HepG2 (cell line): Measurements from ENCODE around the gene POU2AF2. TPM values are rescaled to one million over a fixed set of nuclear protein-coding genes. Genes with fewer than 3 reads are reported as not detected.

Experiments
- ATAC-seq: fragments of 200-7000 bp; cut with Tn5 transposase; 3 replicates; pipeline ENCODE4 v1.9.1; 2020; ENCODE audit warnings: mild to moderate bottlenecking, moderate library complexity
- BruUV-seq: library from RNA; stranded (reverse); fragments of 400-500 nt; replicated peaks from 2 replicates; lab custom pipeline; 2021; lab: Mats Ljungman, UMichigan
- CTCF ChIA-PET: fragments of 300-600 bp; formaldehyde crosslinking; extraction: SDS; loops from one replicate; lab custom pipeline; 2021; ENCODE audit warnings: low total read pairs, inconsistent platforms, low intra/inter-chr PET ratio; lab: Yijun Ruan, JAX
- POLR2A ChIA-PET: fragments of 350-600 bp; sonication (Branson Sonifier 250); formaldehyde crosslinking; loops from one replicate; lab custom pipeline; 2020; ENCODE audit warnings: antibody characterized with exemption, inconsistent platforms; lab: Yijun Ruan, JAX
- DNase-seq: peaks from one replicate; pipeline ENCODE4 v3.0.0-alpha.2; 2015; ENCODE audit warnings: low spot score
- FAIRE-seq: peaks from 3 replicates; lab custom pipeline; 2011; peaks lifted over from hg19 to GRCh38; lab: Jason Lieb, UNC
- H2AFZ ChIP-seq: one replicate; pipeline ENCODE4 v1.6.1; 2011; ENCODE audit warnings: low read length, inconsistent platforms
- H3K27ac ChIP-seq: fragments of 300-600 bp; 3 replicates; pipeline ENCODE4 v1.8.0; 2011; ENCODE audit warnings: mixed run types, mild to moderate bottlenecking, mixed read lengths, low read length, inconsistent platforms; ENCODE audit not compliant: insufficient read depth; ENCODE audit errors: extremely low read length
- H3K27me3 ChIP-seq, 2 experiments: fragments of 200-600 bp in 1 of 2; 2 replicates in 1 of 2; 3 replicates in 1 of 2; pipeline versions ENCODE4 v1.6.0 to v1.8.0; 2011; ENCODE audit warnings: low read length in 2 of 2, mild to moderate bottlenecking in 2 of 2, moderate library complexity in 2 of 2, inconsistent platforms in 1 of 2; ENCODE audit not compliant: insufficient read depth in 2 of 2, control insufficient read depth in 1 of 2
- H3K36me3 ChIP-seq, 2 experiments: fragments of 200-600 bp in 1 of 2; replicated peaks in 1 of 2; 2 replicates in 1 of 2; 3 replicates in 1 of 2; pipeline versions ENCODE4 v1.5.1 to v1.8.0; 2011; ENCODE audit warnings: low read length in 2 of 2, inconsistent platforms in 1 of 2; ENCODE audit not compliant: insufficient read depth in 2 of 2, control insufficient read depth in 1 of 2
- H3K4me1 ChIP-seq: 2 replicates; pipeline ENCODE4 v1.5.1; 2012; ENCODE audit warnings: low read length, inconsistent platforms; ENCODE audit not compliant: insufficient read depth
- H3K4me2 ChIP-seq: 2 replicates; pipeline ENCODE4 v1.6.0; 2011; ENCODE audit warnings: low read depth, low read length, inconsistent platforms
- H3K4me3 ChIP-seq, 3 experiments: fragments of 200-600 bp in 1 of 3; sonication (generic), shearing (Covaris generic) in 1 of 3; replicated peaks in 1 of 3; 2 replicates each; pipeline ENCODE4 v1.5.1; 2011 to 2016; ENCODE audit warnings: low read length in 3 of 3, inconsistent platforms in 2 of 3, low read depth in 2 of 3, mild to moderate bottlenecking in 2 of 3, control low read depth in 1 of 3, mixed read lengths in 1 of 3; ENCODE audit not compliant: insufficient read depth in 1 of 3
- H3K79me2 ChIP-seq: one replicate; pipeline ENCODE4 v1.6.1; 2011; ENCODE audit warnings: low read length, inconsistent platforms; ENCODE audit not compliant: insufficient read depth
- H3K9ac ChIP-seq: 2 replicates; pipeline ENCODE4 v1.6.0; 2011; ENCODE audit warnings: mild to moderate bottlenecking, low read depth, low read length, inconsistent platforms; ENCODE audit not compliant: insufficient read depth
- H3K9me3 ChIP-seq: 2 replicates; pipeline ENCODE4 v1.5.1; 2012; ENCODE audit warnings: mild to moderate bottlenecking, low read length
- H4K20me1 ChIP-seq: 2 replicates; pipeline ENCODE4 v1.6.0; 2011; ENCODE audit warnings: inconsistent platforms, mild to moderate bottlenecking, low read length, moderate library complexity; ENCODE audit not compliant: insufficient read depth
- BCL6 ChIP-seq: IDR thresholded peaks from 2 replicates; pipeline ENCODE4 v1.6.1; 2016; ENCODE audit warnings: missing genetic modification reagents, missing compliant biosample characterization
- HDAC6 ChIP-seq: fragments of 200-600 bp; sonication (generic); IDR thresholded peaks from 2 replicates; pipeline ENCODE4 v1.7.0; 2017; ENCODE audit warnings: mild to moderate bottlenecking, antibody characterized with exemption, low read length, low read depth
- HNF4G ChIP-seq, 2 experiments: sonication (generic) in 1 of 2; formaldehyde crosslinking in 1 of 2; IDR thresholded peaks; 2 replicates each; pipeline versions ENCODE4 v1.4.0 to v1.6.1; 2011 to 2020; ENCODE audit warnings: borderline replicate concordance in 2 of 2, low read depth in 2 of 2, mild to moderate bottlenecking in 2 of 2, low read length in 1 of 2, missing genetic modification reagents in 1 of 2, moderate library complexity in 1 of 2
- POLR2AphosphoS5 ChIP-seq: IDR thresholded peaks from 2 replicates; pipeline ENCODE4 v1.6.1; 2012; ENCODE audit warnings: low read depth, low read length
- RXRB ChIP-seq: IDR thresholded peaks from 2 replicates; pipeline ENCODE4 v1.6.1; 2016; ENCODE audit warnings: borderline replicate concordance, missing genetic modification reagents, missing compliant biosample characterization
- SRY ChIP-seq: sonication (generic); formaldehyde crosslinking; IDR thresholded peaks from 2 replicates; pipeline ENCODE4 v1.8.0; 2022; ENCODE audit warnings: mild to moderate bottlenecking, missing genetic modification reagents
- TBP ChIP-seq: sonication (generic); formaldehyde crosslinking; IDR thresholded peaks from 2 replicates; pipeline ENCODE4 v1.5.0; 2020; ENCODE audit warnings: missing genetic modification reagents
- ZNF143 ChIP-seq: sonication (generic); formaldehyde crosslinking; IDR thresholded peaks from 2 replicates; pipeline ENCODE4 v1.4.0; 2020; ENCODE audit warnings: missing genetic modification reagents
- ZNF337 ChIP-seq: sonication (generic); formaldehyde crosslinking; IDR thresholded peaks from 2 replicates; pipeline ENCODE4 v1.5.1; 2020; ENCODE audit warnings: missing genetic modification reagents, low read depth, mild to moderate bottlenecking, borderline replicate concordance
- ZNF501 ChIP-seq: sonication (generic); formaldehyde crosslinking; IDR thresholded peaks from 2 replicates; pipeline ENCODE4 v1.5.1; 2020; ENCODE audit warnings: mild to moderate bottlenecking, moderate library complexity, missing genetic modification reagents
- ZNF772 ChIP-seq: sonication (generic); formaldehyde crosslinking; IDR thresholded peaks from 2 replicates; pipeline ENCODE4 v1.5.0; 2020; ENCODE audit warnings: mild to moderate bottlenecking, missing genetic modification reagents
- WGBS: methylation state at CpG from one replicate; pipeline ENCODE4 v1.1.6; 2017; ENCODE audit warnings: low lambda C conversion rate; 5-methylcytosine and 5-hydroxymethylcytosine counted together
- in situ Hi-C: cut with HindIII; loops from 2 replicates; pipeline ENCODE4 v1.10.0; 2017; ENCODE audit warnings: low pct_unique_long_range_greater_than_20kb; ENCODE audit not compliant: extremely low pct_ligation_motif_present
- intact Hi-C: fragments of 100-400 bp; cut with micrococcal nuclease; formaldehyde crosslinking; loops from one replicate; pipeline ENCODE4 v1.10.0; 2022; ENCODE audit not compliant: unreplicated experiment
- polyA plus RNA-seq, 8 experiments: library from polyadenylated mRNA; depleted of rRNA in 3 of 8; stranded (reverse) in 7 of 8; unstranded in 1 of 8; fragments of >200 nt; fragmentation: Illumina TruSeq in 4 of 8; extraction: Trizol in 4 of 8; gene quantifications; 2 replicates each; pipeline versions ENCODE4 v1.2.1 to v1.2.3, GENCODE V29; 2011 to 2016; ENCODE audit warnings: low read depth in 4 of 8, missing spikeins in 1 of 8, mixed read lengths in 1 of 8; ENCODE audit not compliant: insufficient read depth in 1 of 8
- total RNA-seq, 5 experiments: library from RNA; depleted of rRNA; stranded (reverse); fragments of >200 nt; fragmentation: Illumina TruSeq; extraction: Trizol; gene quantifications; 2 replicates each; pipeline ENCODE4 v1.2.3, GENCODE V29; 2016; ENCODE audit warnings: low read depth in 1 of 5
- TF ChIP-seq, protein P1 (sequence below): sonication (generic); formaldehyde crosslinking; IDR thresholded peaks from 2 replicates; pipeline ENCODE4 v1.5.0; 2020; ENCODE audit warnings: mild to moderate bottlenecking, missing genetic modification reagents
- TF ChIP-seq, protein P2 (sequence below): sonication (generic); formaldehyde crosslinking; IDR thresholded peaks from 2 replicates; pipeline ENCODE4 v1.5.0; 2020; ENCODE audit warnings: missing genetic modification reagents
- TF ChIP-seq, protein P3 (sequence below): sonication (generic); formaldehyde crosslinking; IDR thresholded peaks from 2 replicates; pipeline ENCODE4 v1.4.0; 2020; ENCODE audit warnings: missing genetic modification reagents, borderline replicate concordance

Gene POU2AF2
- total and polyA plus RNA-seq, 2 of the 13 experiments (the other 11 are each of a cell fraction or from before 2014, with no cell fraction given), result 0.11 TPM; not detected in 1

DNA sequence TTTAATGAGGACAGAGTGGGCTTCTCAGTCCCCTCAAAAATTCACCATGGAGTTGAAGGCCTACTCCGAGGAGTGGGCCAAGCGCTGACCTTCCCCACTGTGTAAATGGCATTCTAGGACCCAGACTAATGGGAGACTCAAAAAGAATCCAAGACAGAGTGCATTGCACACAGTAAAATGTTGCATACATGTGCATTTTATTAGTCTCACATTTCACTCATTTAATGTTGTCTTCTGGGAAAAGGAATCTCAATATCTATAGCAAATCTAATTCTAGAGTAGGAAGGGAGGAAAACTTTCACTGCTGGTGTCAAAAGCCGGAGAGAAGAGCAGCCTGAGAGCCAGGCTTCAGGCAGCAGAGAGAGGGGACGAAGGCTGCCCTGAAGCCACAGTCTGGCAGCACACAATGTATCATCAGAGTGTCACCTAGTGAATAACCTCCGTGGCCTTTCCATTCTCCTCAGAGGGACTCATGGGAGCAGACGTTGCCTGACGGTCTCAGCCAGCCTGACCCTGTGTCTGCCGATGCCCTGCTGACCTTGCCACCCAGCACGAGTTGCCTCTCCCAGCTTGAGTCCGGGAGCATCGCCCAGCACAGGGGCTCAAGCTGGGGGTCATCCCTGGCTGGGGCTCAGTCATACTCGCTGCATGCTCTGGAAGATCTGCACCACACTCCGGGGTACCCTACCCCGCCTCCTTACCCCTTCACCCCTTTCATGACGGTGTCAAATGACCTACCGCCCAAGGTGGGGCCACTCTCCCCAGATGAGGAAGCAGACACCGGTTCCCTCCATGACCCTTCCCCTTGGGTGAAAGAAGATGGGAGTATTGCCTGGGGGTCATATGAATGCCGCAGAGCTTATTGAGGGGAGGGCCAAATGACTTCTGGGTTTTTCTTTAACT is 39.9 kb downstream of the POU2AF2 start:
- H3K4me3 ChIP-seq, result peak overlapping the region in 1 of 3 experiments; percentile 59; a peak in 2 of 6 replicates
- ATAC-seq (peak; percentile 84), FAIRE-seq (peak; percentile 67), DNase-seq (peak; percentile 25)
- CTCF ChIA-PET, result interaction anchor here (4.7 to 5.8 kb wide), 2 partner anchors 138 to 161 kb away, joined by 36 to 108 read pairs; no protein-coding TSS in a partner anchor
- peak overlapping the region; percentile 41 for H3K27ac ChIP-seq
- POLR2A ChIA-PET, result interaction anchor here (2.5 to 2.8 kb wide), 2 partner anchors 14 to 138 kb away, joined by 8 to 9 read pairs; partner anchors contain the start of gene POU2AF3
- peaks cover 76% of the 10 kb centered on the region for H3K4me1 ChIP-seq
- no TSS peak for BruUV-seq
- H2AFZ ChIP-seq, result peak overlapping the region; percentile 31
- peak overlapping the region; percentile 64 for H3K4me2 ChIP-seq
- H3K9me3 ChIP-seq, result no peaks in the 10 kb centered on the region
- in situ Hi-C loops (no loop called here), intact Hi-C loops (loop anchor here (1.0 kb wide), 1 partner anchor 75 kb away; no protein-coding TSS in a partner anchor)
- no peaks in the 10 kb centered on the region for H3K27me3 ChIP-seq
- peak overlapping the region; percentile 25 for H3K9ac ChIP-seq
- 49% methylated on average over 10 of the region's 18 CpGs for WGBS
- no peaks in the 10 kb centered on the region for H4K20me1 ChIP-seq
- no peaks in the 10 kb centered on the region for H3K79me2 ChIP-seq
- no peaks in the 10 kb centered on the region for H3K36me3 ChIP-seq
- TF ChIP-seq, protein P1, sequence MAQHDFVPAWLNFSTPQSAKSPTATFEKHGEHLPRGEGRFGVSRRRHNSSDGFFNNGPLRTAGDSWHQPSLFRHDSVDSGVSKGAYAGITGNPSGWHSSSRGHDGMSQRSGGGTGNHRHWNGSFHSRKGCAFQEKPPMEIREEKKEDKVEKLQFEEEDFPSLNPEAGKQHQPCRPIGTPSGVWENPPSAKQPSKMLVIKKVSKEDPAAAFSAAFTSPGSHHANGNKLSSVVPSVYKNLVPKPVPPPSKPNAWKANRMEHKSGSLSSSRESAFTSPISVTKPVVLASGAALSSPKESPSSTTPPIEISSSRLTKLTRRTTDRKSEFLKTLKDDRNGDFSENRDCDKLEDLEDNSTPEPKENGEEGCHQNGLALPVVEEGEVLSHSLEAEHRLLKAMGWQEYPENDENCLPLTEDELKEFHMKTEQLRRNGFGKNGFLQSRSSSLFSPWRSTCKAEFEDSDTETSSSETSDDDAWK, result no peak
- peak; percentile 24; the same call in 1 of the 2 replicates for TF ChIP-seq BCL6 (CRISPR knock-in tag)
- 0 out of 2 replicates have a peak, but pooled peaks have one; percentile 21 for TF ChIP-seq HNF4G (IDR thresholded peaks at IDR 0.05; ENCODE audit: borderline replicate concordance, low read depth, low read length)
- no peak for TF ChIP-seq HNF4G (CRISPR knock-in tag; IDR thresholded peaks at IDR 0.05; ENCODE audit: borderline replicate concordance, low read depth)
- TF ChIP-seq SRY (CRISPR knock-in tag), result peak; percentile 38; the same call in 1 of the 2 replicates
- TF ChIP-seq TBP (CRISPR knock-in tag), result no peak
- TF ChIP-seq ZNF337 (CRISPR knock-in tag), result 0 out of 2 replicates have a peak, but pooled peaks have one; percentile 35
- TF ChIP-seq, protein P2, sequence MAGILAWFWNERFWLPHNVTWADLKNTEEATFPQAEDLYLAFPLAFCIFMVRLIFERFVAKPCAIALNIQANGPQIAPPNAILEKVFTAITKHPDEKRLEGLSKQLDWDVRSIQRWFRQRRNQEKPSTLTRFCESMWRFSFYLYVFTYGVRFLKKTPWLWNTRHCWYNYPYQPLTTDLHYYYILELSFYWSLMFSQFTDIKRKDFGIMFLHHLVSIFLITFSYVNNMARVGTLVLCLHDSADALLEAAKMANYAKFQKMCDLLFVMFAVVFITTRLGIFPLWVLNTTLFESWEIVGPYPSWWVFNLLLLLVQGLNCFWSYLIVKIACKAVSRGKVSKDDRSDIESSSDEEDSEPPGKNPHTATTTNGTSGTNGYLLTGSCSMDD (CRISPR knock-in tag), result no peak
- TF ChIP-seq, protein P3, sequence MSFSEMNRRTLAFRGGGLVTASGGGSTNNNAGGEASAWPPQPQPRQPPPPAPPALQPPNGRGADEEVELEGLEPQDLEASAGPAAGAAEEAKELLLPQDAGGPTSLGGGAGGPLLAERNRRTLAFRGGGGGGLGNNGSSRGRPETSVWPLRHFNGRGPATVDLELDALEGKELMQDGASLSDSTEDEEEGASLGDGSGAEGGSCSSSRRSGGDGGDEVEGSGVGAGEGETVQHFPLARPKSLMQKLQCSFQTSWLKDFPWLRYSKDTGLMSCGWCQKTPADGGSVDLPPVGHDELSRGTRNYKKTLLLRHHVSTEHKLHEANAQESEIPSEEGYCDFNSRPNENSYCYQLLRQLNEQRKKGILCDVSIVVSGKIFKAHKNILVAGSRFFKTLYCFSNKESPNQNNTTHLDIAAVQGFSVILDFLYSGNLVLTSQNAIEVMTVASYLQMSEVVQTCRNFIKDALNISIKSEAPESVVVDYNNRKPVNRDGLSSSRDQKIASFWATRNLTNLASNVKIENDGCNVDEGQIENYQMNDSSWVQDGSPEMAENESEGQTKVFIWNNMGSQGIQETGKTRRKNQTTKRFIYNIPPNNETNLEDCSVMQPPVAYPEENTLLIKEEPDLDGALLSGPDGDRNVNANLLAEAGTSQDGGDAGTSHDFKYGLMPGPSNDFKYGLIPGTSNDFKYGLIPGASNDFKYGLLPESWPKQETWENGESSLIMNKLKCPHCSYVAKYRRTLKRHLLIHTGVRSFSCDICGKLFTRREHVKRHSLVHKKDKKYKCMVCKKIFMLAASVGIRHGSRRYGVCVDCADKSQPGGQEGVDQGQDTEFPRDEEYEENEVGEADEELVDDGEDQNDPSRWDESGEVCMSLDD (CRISPR knock-in tag), result peak; percentile 36; the same call in 1 of the 2 replicates
- 0 out of 2 replicates have a peak, but pooled peaks have one; percentile 40 for TF ChIP-seq POLR2AphosphoS5
- TF ChIP-seq ZNF143, result peak; percentile 63; the same call in 1 of the 2 replicates
- TF ChIP-seq RXRB (CRISPR knock-in tag), result 0 out of 2 replicates have a peak, but pooled peaks have one; percentile 6
- no peak for TF ChIP-seq ZNF772 (CRISPR knock-in tag)
- TF ChIP-seq HDAC6, result no peak
- 0 out of 2 replicates have a peak, but pooled peaks have one; percentile 32 for TF ChIP-seq ZNF501 (CRISPR knock-in tag)
